AG09319 (cell line): ENCODE measurements around the gene LCAT.

Experiments used
- DNase-seq: peaks from one replicate; pipeline ENCODE4 v3.0.0-alpha.2; 2010; ENCODE audit warnings: low read depth; ENCODE audit errors: extremely low read depth
- TF ChIP-seq, protein P1 (sequence below): IDR thresholded peaks from 2 replicates; pipeline ENCODE4 v1.5.1; 2011; ENCODE audit warnings: low read depth, mild to moderate bottlenecking, inconsistent platforms, low read length, moderate library complexity

LCAT gene

DNA sequence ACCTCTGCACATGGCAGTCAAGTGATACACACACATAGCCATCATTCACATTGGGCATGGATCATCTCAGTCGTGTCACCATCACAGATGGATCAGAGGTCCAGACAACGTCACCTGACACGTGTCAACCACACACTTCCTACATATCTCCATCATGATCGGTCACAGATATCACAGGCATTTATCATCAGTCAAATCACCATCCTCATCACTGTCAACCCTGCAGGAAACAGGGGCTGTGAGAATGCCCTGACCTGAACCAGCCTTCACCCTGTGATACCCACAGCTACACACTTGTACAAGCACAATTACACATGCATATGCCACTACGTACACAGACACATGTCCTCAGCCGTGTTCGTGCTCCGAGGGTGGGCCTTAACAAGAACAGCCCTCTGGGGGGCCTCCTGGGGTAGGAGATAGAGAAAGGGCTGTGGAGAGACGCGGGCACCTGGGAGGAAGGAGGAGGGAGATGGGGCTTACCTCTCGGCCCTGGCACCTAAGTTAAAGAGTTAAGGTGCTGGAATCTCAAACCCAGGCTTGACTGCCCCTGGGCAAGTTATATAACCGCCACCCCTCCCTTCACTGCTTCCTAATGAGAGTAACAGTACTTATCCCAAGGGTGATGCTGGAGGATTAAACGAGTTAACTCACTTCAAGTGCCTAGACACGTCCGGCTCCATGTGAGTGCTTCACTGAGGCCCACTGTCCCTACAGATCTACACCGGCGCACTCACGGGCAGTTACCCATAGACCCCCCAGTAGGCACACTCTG, 23.4 kb upstream of the LCAT start:
- TF ChIP-seq, protein P1, sequence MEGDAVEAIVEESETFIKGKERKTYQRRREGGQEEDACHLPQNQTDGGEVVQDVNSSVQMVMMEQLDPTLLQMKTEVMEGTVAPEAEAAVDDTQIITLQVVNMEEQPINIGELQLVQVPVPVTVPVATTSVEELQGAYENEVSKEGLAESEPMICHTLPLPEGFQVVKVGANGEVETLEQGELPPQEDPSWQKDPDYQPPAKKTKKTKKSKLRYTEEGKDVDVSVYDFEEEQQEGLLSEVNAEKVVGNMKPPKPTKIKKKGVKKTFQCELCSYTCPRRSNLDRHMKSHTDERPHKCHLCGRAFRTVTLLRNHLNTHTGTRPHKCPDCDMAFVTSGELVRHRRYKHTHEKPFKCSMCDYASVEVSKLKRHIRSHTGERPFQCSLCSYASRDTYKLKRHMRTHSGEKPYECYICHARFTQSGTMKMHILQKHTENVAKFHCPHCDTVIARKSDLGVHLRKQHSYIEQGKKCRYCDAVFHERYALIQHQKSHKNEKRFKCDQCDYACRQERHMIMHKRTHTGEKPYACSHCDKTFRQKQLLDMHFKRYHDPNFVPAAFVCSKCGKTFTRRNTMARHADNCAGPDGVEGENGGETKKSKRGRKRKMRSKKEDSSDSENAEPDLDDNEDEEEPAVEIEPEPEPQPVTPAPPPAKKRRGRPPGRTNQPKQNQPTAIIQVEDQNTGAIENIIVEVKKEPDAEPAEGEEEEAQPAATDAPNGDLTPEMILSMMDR: no peak
- DNase-seq: no peak

DNA sequence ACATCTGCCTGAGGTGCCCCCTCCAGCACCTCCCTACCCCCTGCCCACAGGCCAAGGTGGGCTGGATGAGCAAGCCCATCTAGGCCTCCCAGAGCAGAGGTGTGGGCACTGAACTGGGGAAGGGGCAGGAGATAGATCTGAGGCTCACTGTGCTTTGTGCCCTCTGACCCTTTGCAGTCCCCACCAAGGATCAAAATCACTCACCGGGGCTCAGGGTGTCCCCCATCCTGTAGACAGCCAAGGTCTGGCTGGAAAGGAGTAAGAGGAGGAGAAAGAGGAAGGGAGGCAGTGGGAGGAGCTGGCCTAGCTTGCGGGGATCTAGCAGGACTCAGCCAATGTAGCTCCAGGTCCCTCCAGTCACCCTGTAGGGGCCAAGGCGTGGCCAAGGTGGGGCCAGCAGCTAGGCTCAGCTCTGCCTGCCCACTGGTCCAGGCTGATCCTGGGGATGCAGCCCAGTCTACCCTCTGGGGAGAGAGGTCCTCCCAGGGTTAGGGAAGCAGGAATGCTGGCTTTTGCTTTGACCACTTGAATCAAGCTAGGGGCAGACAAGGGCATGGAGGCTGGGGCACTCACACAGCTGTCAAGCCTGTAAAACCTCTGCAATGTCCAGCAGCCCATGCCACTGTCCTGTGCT, 22.7 kb upstream of the LCAT start:
- peak; percentile 14 for DNase-seq
- TF ChIP-seq, protein P1: no peak

DNA sequence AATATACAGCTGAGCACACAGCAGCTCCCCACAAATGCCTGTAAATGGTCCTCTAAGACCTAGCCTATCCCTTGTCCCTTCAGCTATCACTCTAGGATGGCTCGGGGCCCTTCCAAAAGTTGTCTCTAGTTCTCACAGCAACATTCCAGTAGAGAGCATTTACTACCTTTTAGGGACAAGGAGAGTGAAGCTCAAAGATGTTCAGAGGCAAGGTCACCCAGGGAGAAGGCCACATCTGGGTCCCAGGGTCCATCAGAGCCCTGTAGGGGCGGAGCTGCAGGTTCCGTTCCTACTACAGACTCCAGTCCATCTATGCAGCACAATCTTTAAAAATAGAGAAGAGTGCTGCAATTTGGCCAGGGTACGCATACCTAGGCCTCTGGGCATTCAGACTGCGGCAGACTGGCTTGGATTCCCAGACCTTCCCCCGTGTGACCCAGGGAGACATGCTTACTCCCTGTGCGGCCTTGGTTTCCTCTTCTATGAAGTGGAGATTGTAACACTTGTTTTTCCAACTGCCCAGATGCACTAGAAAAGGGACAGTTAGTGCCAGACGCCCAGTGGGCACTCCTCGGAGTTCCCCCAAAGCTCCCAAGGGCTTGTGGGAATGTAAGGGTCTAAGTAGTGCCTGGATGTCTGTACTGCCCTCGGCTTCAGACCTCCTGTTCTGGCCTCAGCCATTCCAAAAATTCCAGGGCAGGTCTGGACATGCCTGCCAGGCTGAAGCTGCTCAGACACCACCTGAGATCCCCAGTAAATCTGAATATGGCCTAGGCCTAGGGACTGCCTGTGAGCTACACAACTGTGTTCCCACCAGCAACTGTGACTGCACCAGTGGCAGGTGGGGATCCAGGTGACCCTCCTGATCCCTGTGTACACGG, 22.0 kb upstream of the LCAT start:
- TF ChIP-seq, protein P1: no peak
- no peak for DNase-seq

DNA sequence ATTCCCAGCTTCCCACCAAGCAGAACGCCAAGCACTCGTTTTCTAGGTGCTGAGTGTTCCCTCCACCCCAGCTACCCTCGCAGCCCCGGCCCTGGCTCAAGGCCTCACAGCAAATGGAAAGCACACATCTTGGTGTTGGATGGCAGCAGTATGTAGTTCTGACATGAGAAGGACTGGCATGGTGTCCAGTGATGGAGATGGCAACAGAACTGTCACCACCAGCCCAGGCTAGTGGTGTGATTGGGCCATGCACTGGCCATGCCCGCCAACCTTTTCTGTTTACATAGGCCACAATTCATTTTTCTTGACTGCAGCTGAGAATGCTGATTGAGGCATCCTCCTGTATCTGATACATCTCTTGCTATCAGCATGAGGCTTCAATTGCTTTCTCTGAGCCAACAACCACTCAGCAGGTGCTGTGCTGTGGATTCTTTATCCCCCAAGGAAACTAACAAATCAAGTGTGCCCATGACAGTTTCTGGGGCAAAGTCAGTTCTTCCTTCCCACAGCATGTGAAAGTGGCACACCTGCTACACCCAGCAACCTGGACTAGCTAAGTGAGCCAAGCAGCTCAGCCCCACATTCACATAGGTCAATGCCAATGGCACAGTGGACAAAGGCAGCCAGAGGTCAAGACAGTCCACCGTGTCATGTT, 20.7 kb upstream of the LCAT start:
- TF ChIP-seq, protein P1: no peak
- no peak for DNase-seq

DNA sequence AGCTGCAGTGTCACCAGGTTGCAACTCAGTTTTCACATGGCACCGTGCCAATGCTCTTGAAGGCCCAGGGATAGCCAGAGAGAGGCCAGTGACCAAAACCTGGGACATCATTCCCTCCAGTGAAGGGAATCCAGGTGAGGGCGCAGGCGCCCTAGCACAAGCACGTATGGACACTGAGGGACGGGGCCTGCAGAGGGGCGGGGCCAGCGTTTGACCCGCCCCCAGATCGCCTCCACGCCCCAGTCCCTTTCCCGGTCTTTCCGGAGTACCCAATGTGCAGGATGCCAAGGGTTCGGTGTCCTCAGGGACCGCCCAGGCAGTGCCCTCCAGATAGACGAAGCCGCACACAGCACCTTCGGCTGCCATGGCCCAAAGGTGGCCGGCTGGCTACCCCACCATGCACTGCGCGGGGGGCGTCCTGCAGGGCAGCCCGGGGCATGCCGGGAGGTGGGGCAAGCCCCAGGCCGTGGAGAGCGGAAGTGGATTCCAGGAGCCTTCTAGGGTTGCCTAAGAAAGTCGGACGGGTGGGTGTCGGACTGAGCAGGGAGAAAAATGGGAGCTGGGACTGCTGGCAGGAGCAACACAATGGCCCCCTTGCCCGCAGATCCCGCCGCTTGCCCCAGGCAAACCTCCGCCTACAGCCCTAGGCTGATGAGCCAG, 19.9 kb upstream of the LCAT start:
- no peak for DNase-seq
- TF ChIP-seq, protein P1: no peak

DNA sequence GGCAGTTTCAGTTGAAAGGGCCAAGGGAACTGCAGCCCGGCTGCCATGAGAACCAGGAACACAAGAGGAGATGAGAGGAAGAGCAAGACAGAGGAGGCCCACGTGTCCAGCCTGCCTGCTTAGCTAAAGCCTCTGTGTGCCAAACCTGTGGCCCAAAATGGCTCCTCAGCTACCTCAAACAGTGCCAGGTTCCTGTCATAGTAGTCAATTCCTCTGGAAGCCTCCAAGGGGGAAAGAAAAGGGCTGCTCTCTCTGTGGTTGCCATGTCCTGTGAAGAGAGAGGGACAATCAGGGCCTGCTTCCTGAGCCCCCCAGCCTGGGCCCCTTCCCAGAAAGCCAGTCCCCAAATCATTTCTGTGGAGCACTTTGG, 19.4 kb upstream of the LCAT start:
- no peak for DNase-seq
- TF ChIP-seq, protein P1: no peak
